ENCODE data around the gene CRY2. TPM values are rescaled to one million over a fixed set of nuclear protein-coding genes. Genes with fewer than 3 reads are reported as not detected.
"Not testable (repeated sequence)": the region's sequence is repeated elsewhere in the genome, so short reads cannot be mapped to it uniquely, and the experiment has no call there.

The CRY2 gene
- total RNA-seq, 1 donor from 2014 or later = 23.8 TPM

GRCh38 chr11:45806072-45806933 is 41.0 kb upstream of the CRY2 start:
- Mint-ChIP-seq H3K27me3 (ENCODE audit: low read depth) (peaks cover 26% of the 10 kb centered on the region), H3K36me3 (ENCODE audit: low read depth) (no peaks in the 10 kb centered on the region), H3K27ac (ENCODE audit: unreplicated experiment) (peak overlapping the region; percentile 70), H3K4me1 (peaks cover 32% of the 10 kb centered on the region), H3K9me3 (no peaks in the 10 kb centered on the region), H3K4me3 (peak overlapping the region; percentile 95)
- DNase-seq (ENCODE audit: low read depth, low spot score) = no peak
- no peak for TF ChIP-seq CTCF (conservative IDR thresholded peaks at IDR 0.05)

DNA sequence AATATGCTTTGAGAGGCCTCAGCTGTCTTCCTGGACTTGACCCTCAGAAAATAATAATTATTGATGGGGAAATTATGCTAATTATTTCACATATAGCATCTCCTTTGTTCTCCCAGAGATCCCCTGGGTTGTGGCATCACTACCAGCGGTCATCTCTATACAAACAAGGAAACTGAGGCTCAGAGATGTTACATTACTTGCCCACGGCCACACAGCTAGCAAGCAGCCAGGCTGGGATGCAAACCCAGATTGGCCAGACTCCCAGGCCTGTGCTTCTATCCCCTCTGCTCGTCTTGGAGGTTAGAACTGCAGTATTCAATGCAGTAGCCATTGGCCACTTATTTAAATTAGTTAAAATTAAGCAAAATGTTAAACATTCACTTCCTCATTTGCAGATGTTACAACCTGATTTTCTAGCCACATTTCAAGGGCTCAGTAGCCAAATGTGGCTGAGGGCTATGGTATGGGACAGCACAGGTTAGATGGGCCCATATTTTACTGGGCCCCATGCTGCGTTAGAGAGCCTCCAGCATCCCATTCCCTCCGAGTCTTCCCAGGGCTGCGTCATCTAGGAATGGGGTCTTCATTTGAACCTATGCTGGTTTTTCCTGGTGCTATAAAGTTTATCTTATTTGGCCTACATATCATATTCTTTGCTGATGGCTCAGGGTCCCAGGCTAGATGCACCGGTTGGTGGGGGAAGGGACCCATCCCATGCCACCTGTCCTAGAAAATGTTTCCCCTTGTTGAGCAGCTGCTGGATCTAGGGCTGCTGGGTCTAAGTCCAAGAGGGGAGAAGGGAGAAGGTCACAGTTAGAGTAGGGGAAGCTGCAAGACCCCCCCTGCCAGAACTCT is 40.1 kb upstream of the CRY2 start:
- peaks cover 32% of the 10 kb centered on the region for H3K4me1 Mint-ChIP-seq
- H3K4me3 Mint-ChIP-seq = peak overlapping the region; percentile 95
- no peak for TF ChIP-seq CTCF (conservative IDR thresholded peaks at IDR 0.05)
- H3K36me3 Mint-ChIP-seq (ENCODE audit: low read depth) = no peaks in the 10 kb centered on the region
- DNase-seq (ENCODE audit: low read depth, low spot score) = no peak
- H3K9me3 Mint-ChIP-seq = no peaks in the 10 kb centered on the region
- peaks cover 19% of the 10 kb centered on the region for H3K27me3 Mint-ChIP-seq (ENCODE audit: low read depth)
- H3K27ac Mint-ChIP-seq (ENCODE audit: unreplicated experiment) = no peak overlapping the region

- H3K36me3 Mint-ChIP-seq (ENCODE audit: low read depth) = no peaks in the 10 kb centered on the region
- H3K27me3 Mint-ChIP-seq (ENCODE audit: low read depth) = peaks cover 13% of the 10 kb centered on the region
- DNase-seq (ENCODE audit: low read depth, low spot score) = no peak
- no peak for TF ChIP-seq CTCF (conservative IDR thresholded peaks at IDR 0.05)
- H3K27ac Mint-ChIP-seq (ENCODE audit: unreplicated experiment) = no peak overlapping the region
- H3K4me3 Mint-ChIP-seq = peak overlapping the region; percentile 95
- no peaks in the 10 kb centered on the region for H3K9me3 Mint-ChIP-seq
- peaks cover 32% of the 10 kb centered on the region for H3K4me1 Mint-ChIP-seq
Observed at GRCh38 chr11:45807792-45808238, 39.5 kb upstream of the CRY2 start.

- H3K27me3 Mint-ChIP-seq (ENCODE audit: low read depth); H3K4me3 Mint-ChIP-seq; H3K27ac Mint-ChIP-seq (ENCODE audit: unreplicated experiment); H3K36me3 Mint-ChIP-seq (ENCODE audit: low read depth); H3K9me3 Mint-ChIP-seq; DNase-seq (ENCODE audit: low read depth, low spot score): not testable (repeated sequence)
- peaks cover 32% of the 10 kb centered on the region for H3K4me1 Mint-ChIP-seq
Observed at GRCh38 chr11:45808427-45808826, 38.8 kb upstream of the CRY2 start.

GRCh38 chr11:45809456-45810395 is 37.5 kb upstream of the CRY2 start:
- H3K27me3 Mint-ChIP-seq (ENCODE audit: low read depth) = no peaks in the 10 kb centered on the region
- no peak for TF ChIP-seq CTCF (conservative IDR thresholded peaks at IDR 0.05)
- peaks cover 32% of the 10 kb centered on the region for H3K4me1 Mint-ChIP-seq
- H3K27ac Mint-ChIP-seq (ENCODE audit: unreplicated experiment) = peak overlapping the region; percentile 64
- no peak for DNase-seq (ENCODE audit: low read depth, low spot score)
- peak overlapping the region; percentile 57 for H3K4me3 Mint-ChIP-seq
- no peaks in the 10 kb centered on the region for H3K36me3 Mint-ChIP-seq (ENCODE audit: low read depth)
- H3K9me3 Mint-ChIP-seq = no peaks in the 10 kb centered on the region

Data from neural crest cell (in vitro differentiated cells).